ENCODE data around the gene MIF4GD.

Gene MIF4GD

DNA sequence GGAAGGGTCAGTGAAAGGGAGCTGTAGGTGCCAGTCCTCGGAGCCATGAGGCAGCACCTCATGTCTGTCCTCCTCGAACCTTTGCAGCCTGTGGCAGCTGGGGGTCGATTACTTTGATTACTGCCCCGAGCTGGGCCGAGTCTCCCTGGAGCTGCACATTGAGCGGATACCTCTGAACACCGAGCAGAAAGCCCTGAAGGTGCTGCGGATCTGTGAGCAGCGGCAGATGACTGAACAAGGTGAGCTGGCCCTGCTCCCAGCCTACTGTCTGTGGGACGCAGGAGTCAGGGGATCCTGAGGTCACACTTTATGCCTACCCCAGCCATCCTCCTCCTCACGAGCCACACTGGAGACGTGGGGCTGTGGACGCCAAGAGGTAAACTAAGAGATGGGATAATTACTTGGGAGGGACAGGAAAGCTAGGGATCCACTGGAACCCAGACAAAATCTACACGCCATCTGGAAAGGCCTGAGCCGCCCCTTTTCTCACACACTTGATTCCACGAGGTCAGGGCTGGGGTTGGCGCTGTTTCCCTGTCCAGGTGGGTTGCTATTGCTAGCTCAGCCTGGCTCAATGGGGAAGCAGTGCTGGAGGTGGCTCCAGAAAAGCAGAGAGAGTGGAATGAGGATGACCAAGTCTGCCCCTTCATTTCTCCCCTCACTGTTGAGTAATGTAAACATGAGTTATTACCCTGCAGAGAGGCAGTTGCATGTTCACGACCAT lies 39.1 kb downstream of the MIF4GD start:
- DNase-seq: no peak

DNA sequence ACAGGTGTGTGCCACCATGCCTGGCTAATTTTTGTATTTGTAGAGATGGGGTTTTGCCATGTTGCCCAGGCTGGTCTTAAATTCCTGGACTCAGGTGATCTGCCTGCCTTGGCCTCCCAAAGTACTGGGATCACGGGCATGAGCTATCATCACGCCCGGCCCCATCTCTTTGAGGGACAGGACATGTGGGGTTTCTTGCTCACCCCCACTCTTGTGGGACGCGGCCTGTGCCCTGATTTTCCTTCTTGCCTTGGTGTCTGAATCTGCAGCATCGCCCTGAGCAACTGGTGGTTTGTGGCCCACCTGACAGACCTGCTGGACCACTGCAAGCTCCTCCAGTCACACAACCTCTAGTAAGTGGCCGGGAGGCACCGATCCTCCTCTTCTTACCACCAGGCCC lies 40.0 kb downstream of the MIF4GD start:
- no peak for DNase-seq

DNA sequence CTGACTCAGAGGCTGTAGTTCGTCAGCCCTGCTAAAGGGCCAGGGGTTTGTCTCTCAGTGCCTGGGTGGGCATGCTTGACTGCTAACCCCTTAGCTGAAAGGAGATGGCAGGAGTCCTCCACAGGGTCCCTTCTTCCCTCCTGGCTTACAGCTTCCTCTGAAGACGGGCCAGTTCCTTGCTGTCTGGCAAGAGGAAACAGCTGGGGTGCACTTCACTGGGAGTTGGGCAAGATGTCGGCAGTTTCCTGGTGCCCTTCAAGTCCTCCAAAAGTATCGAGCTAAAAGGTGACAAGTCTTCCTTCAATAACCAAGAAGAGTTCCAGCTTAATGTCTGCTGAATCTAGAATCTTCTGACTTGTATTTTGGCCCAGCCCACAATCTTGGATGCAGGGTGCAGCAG lies 42.2 kb downstream of the MIF4GD start:
- DNase-seq: no peak

DNA sequence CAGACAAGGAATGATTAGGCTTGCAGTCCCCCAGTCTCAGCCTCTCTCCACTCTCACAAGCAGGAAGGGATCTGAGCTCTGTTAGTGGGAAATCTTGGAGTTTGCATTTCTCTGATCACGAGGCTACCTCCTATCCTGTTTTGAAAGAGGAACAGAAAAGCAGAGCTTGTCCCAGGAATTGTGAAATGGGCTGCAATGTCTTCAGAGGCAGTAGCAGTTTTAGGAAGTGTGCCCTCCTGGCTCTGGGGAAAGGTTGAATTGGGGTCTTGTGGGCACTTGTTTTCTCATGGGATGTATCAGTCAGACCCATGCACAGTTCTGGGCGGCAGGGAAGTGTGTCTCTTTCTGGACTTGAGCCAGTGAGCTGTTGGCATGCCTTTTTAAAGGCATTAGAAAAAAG lies 42.7 kb downstream of the MIF4GD start:
- DNase-seq: no peak

DNA sequence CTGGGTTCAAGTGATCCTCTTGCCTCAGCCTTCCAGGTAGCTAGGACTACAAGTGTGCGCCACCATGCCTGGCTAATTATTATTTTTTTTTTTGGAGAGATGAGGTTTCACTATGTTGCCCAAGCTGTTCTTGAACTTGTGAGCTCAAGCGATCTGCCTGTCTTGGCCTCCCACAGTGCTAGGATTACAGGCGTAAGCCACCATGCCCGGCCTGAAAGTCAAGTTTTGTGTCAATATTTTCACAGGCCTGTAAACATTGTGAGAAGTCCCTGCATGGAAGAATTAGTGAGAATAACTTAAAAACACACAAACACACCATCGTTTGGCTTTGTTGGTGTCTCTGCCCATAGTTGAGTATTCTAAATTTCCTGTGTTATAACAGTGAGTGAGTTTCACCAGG lies 43.3 kb downstream of the MIF4GD start:
- DNase-seq: no peak

DNA sequence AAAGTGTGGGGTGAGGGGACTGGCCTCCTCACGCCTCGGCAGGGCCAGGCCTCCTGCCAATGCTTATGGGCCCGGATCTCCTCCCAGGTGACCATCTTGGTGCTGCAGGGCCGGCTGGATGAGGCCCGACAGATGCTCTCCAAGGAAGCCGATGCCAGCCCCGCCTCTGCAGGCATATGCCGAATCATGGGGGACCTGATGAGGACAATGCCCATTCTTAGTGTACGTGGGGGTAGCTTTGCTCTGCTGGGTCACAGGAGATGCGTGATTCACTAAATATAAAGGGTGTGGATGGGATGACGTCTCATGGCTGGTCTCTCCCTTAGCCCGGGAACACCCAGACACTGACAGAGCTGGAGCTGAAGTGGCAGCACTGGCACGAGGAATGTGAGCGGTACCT lies 46.0 kb downstream of the MIF4GD start:
- no peak for DNase-seq

DNA sequence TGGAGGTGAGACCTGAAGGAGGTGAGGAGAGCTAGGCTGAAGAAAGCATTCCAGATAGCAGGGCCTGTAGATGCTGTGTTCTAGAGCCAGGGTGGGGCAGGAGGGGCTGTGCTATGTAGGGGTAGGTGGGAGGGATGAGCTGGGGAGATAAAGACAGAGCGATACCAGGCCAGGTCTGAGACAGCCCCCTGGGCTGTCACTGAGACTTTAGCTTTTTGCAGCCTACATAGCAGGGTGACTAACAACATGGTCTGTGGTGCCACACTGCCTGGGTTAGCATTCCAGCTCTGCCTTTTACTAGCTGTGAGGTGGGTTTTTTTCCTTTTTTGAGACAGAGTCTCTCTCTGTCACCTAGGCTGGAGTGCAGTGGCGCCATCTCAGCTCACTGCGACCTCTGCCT lies 51.2 kb downstream of the MIF4GD start:
- no peak for DNase-seq

DNA sequence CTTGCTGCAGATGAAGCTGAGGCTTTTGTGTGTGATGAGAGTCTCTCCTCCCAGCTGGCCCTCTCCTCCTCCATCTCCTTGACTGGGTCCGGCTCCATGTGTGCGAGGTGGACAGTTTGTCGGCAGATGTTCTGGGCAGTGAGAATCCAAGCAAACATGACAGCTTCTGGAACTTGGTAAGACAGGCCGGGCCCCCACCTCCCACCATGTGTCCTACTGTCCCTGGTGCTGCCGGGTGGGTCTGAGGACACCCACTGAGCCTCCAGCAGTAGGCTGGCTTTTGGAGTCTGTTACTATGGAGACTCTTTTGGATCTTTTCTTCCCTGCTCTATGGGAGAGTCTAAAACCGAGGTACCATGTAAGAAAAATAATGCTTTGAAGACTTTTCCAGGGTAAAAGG lies 52.9 kb downstream of the MIF4GD start:
- DNase-seq: no peak
